ENCODE measurements around the gene PRKACB. TPM values are rescaled to one million over a fixed set of nuclear protein-coding genes. Genes with fewer than 3 reads are reported as not detected.

The PRKACB gene
- polyA plus RNA-seq, 2 of the 4 experiments (the other 2 are of a cell fraction): 10.9 to 17.9 TPM

DNA sequence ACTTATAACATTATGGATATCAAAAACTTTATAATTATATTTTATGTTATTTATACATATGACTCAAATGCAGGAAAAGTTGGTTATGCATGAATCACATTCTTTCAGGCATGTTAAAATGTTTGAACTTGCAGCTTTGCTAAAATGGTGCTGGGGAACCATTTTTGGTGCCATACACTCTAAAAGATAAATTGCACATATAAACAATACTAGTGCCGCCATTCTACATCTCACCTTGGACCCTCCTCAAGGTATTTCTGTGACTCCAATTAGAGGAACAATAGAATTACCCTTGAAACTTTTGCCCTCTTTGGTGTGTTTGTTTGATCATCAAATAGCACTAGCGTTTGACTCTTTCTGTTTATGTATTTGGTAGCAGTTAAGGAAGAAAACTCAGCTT is 997 bp downstream of the PRKACB start:
- peaks cover 38% of the 10 kb centered on the region for H3K4me1 ChIP-seq
- WGBS (ENCODE audit: missing lambda C conversion rate): 61% methylated on average over 2 of the region's 2 CpGs
- no peak overlapping the region for H3K4me3 ChIP-seq
- no peak for ATAC-seq
- no peaks in the 10 kb centered on the region for H3K9me3 ChIP-seq
- no peak for DNase-seq (ENCODE audit: low read depth in 1 of 2, low spot score in 1 of 2)
- no peak for FAIRE-seq
- H3K4me2 ChIP-seq: peak overlapping the region; percentile 38; the same call in 1 of the 3 replicates
- H3K27ac ChIP-seq: no peak overlapping the region; a peak in 1 of 6 replicates
- ChIA-PET CTCF (interaction anchor here (0.7 to 1.7 kb wide), 4 partner anchors 9 to 292 kb away, joined by 3 to 5 read pairs (median 3); no protein-coding TSS in a partner anchor), POLR2A (no interaction called here)
- TF ChIP-seq GATA3 (IDR thresholded peaks at IDR 0.05; ENCODE audit: borderline replicate concordance) (no peak), EHMT2 (IDR thresholded peaks at IDR 0.05; ENCODE audit: low read depth) (peak; percentile 49; the same call in 1 of the 2 replicates)

DNA sequence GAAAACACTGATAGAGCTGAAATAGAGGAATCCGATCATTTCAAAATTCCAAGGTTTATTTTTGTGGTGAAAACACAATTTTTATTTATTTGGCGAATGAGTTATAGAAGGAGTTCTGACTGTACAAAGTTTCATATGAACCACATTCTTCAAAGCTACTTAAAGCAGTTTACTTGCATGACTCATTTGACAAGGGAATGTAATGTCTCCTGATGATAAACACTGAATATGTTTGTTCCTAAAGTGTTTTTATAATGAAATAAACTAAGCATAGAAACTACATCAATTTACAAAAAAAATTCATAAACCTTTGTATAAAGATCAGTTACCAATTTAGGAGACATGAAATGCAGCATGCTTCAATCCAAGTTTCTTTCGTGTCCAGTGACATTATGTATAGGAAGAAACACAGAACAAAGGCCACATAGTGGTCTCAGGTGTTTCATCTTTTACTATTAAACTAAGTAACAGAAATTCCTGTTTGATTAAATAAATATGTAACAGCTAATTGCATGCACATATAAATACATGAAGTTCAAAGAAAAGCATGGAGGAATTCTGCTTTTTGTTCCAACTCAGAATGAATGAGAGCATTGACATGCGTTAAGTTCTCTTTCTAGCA is 2.5 kb downstream of the PRKACB start:
- ATAC-seq (no peak), DNase-seq (ENCODE audit: low read depth in 1 of 2, low spot score in 1 of 2) (peak in 1 of 2 experiments; percentile 6), FAIRE-seq (no peak)
- CTCF ChIA-PET: interaction anchor here (1.1 kb wide), 1 partner anchor 288 kb away, joined by 3 read pairs; no protein-coding TSS in a partner anchor
- POLR2A ChIA-PET: no interaction called here
- WGBS (ENCODE audit: missing lambda C conversion rate): 50% methylated on average over 4 of the region's 4 CpGs
- Histone ChIP-seq H3K4me1 (peaks cover 36% of the 10 kb centered on the region), H3K4me3 (no peak overlapping the region), H3K4me2 (peak overlapping the region; percentile 38; the same call in 2 of the 3 replicates), H3K9me3 (no peaks in the 10 kb centered on the region), H3K27ac (no peak overlapping the region; a peak in 1 of 6 replicates)
- TF ChIP-seq FOSL2 (IDR thresholded peaks at IDR 0.05) (0 out of 2 replicates have a peak, but pooled peaks have one; percentile 28), FOSL2 (CRISPR knock-in tag; IDR thresholded peaks at IDR 0.05) (peak; percentile 66), FOSB (CRISPR knock-in tag; IDR thresholded peaks at IDR 0.05) (no peak)

DNA sequence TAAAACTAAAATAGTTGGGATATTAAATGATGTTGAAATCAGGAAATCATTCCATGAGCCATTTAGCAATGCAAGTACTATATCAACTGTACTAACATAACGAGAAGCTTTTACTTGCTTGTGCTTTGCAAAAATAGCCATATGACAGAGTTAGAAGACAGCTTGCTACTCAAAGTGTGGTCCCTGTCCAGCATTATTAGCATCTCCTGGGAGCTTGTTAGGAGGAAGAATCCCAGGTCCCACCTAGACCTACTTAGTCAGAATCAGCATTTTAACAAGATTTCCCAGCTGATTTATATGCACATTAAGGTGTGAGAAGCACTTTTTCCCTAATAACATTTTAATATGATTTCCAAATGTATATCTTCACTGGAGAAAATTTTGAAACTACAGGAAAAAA is 4.7 kb downstream of the PRKACB start:
- POLR2A ChIA-PET: no interaction called here
- FAIRE-seq (no peak), ATAC-seq (no peak), DNase-seq (ENCODE audit: low read depth in 1 of 2, low spot score in 1 of 2) (no peak)
- 100% methylated on average over 1 of the region's 1 CpG for WGBS (ENCODE audit: missing lambda C conversion rate)
- H3K4me3 ChIP-seq: no peak overlapping the region
- no peak overlapping the region for H3K27ac ChIP-seq
- peaks cover 30% of the 10 kb centered on the region for H3K4me1 ChIP-seq
- no peak for TF ChIP-seq HOXB5 (CRISPR knock-in tag; IDR thresholded peaks at IDR 0.05)
- TF ChIP-seq, protein P1, sequence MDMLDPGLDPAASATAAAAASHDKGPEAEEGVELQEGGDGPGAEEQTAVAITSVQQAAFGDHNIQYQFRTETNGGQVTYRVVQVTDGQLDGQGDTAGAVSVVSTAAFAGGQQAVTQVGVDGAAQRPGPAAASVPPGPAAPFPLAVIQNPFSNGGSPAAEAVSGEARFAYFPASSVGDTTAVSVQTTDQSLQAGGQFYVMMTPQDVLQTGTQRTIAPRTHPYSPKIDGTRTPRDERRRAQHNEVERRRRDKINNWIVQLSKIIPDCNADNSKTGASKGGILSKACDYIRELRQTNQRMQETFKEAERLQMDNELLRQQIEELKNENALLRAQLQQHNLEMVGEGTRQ (IDR thresholded peaks at IDR 0.05): no peak
- TF ChIP-seq, protein P2, sequence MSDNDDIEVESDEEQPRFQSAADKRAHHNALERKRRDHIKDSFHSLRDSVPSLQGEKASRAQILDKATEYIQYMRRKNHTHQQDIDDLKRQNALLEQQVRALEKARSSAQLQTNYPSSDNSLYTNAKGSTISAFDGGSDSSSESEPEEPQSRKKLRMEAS (IDR thresholded peaks at IDR 0.05): no peak
- no peak for TF ChIP-seq RARB (CRISPR knock-in tag; IDR thresholded peaks at IDR 0.05)
- TF ChIP-seq KDM1A (IDR thresholded peaks at IDR 0.05; ENCODE audit: low read depth): no peak
- no peak overlapping the region for H3K4me2 ChIP-seq
- H3K9me3 ChIP-seq: no peaks in the 10 kb centered on the region
- CTCF ChIA-PET: no interaction called here

DNA sequence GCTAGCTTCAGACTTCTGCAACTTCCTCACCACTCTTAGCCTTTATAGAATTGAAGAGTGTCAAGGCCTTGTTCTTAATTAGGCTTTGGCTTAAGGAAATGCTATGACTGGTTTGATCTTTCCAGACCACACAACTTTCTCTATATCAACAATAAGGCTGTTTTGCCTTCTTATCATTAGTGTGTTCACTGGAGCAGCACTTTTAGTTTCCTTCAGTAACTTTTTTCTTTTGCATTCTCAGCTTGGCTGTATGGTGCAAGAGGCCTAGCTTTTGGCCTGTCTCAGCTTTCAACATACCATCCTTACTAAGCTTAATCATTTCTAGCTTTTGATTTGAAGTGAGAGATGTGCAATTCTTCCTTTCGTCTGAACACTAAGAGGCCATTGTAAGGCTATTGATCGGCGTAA is 8.6 kb downstream of the PRKACB start:
- ATAC-seq: no peak
- no peak overlapping the region for H3K4me3 ChIP-seq
- H3K27ac ChIP-seq: no peak overlapping the region
- no peak for FAIRE-seq
- CTCF ChIA-PET: interaction anchor here (0.5 to 1.1 kb wide), 3 partner anchors 31 to 287 kb away, joined by 3 to 5 read pairs (median 3); no protein-coding TSS in a partner anchor
- no peak for DNase-seq (ENCODE audit: low read depth in 1 of 2, low spot score in 1 of 2)
- WGBS (ENCODE audit: missing lambda C conversion rate): 98% methylated on average over 3 of the region's 3 CpGs
- peaks cover 16% of the 10 kb centered on the region for H3K4me1 ChIP-seq
- POLR2A ChIA-PET: no interaction called here
- H3K4me2 ChIP-seq: no peak overlapping the region
- H3K9me3 ChIP-seq: no peaks in the 10 kb centered on the region
- no peak for TF ChIP-seq POLR2AphosphoS2 (conservative IDR thresholded peaks at IDR 0.05; ENCODE audit: low read length)
- TF ChIP-seq, protein P3, sequence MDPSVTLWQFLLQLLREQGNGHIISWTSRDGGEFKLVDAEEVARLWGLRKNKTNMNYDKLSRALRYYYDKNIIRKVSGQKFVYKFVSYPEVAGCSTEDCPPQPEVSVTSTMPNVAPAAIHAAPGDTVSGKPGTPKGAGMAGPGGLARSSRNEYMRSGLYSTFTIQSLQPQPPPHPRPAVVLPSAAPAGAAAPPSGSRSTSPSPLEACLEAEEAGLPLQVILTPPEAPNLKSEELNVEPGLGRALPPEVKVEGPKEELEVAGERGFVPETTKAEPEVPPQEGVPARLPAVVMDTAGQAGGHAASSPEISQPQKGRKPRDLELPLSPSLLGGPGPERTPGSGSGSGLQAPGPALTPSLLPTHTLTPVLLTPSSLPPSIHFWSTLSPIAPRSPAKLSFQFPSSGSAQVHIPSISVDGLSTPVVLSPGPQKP (IDR thresholded peaks at IDR 0.05; ENCODE audit: low read depth, low read length): no peak
- no peak for TF ChIP-seq PHF8 (IDR thresholded peaks at IDR 0.05; ENCODE audit: borderline replicate concordance, low read depth)
- no peak for TF ChIP-seq TFCP2L1 (CRISPR knock-in tag; IDR thresholded peaks at IDR 0.05)
- TF ChIP-seq RFX5 (IDR thresholded peaks at IDR 0.05): no peak
- no peak for TF ChIP-seq RARB (CRISPR knock-in tag; IDR thresholded peaks at IDR 0.05)
- no peak for TF ChIP-seq EHMT2 (IDR thresholded peaks at IDR 0.05; ENCODE audit: low read depth)
- TF ChIP-seq MAZ (IDR thresholded peaks at IDR 0.05; ENCODE audit: borderline replicate concordance, low read depth, low read length): no peak
- no peak for TF ChIP-seq GATA3 (IDR thresholded peaks at IDR 0.05; ENCODE audit: borderline replicate concordance)

Measured in A549 (cell line).